Measurements from ENCODE around the gene ACER2.

Gene ACER2

DNA sequence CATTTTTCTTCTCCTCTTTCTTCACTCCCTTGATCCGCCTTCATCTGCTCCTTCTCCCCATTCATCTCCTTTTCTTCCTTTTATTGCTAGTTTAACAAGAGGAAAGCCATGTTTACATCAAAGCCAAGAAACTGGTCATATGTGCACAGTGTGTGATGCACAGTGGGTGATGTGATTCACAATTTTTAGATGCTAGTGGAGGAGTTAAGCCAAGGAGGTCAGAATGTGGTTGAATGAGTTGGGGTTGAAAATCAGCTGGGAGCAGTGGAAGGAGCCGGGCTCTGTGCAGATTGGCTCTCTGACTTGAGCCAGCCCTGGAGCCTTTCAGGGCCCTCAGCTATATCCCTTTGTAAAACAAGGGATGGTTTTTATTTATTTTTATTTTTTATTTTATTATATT is 7.3 kb downstream of the ACER2 start:
- TF ChIP-seq SUZ12 (IDR thresholded peaks at IDR 0.05; ENCODE audit: extremely low read depth, insufficient read depth, insufficient read length) (no peak), YY1 (IDR thresholded peaks at IDR 0.05; ENCODE audit: insufficient read depth, insufficient read length) (no peak), ZNF274 (IDR thresholded peaks at IDR 0.05; ENCODE audit: low read depth, low read length) (no peak)
- H3K9me3 ChIP-seq (ENCODE audit: insufficient read depth, low read length), result no peaks in the 10 kb centered on the region

DNA sequence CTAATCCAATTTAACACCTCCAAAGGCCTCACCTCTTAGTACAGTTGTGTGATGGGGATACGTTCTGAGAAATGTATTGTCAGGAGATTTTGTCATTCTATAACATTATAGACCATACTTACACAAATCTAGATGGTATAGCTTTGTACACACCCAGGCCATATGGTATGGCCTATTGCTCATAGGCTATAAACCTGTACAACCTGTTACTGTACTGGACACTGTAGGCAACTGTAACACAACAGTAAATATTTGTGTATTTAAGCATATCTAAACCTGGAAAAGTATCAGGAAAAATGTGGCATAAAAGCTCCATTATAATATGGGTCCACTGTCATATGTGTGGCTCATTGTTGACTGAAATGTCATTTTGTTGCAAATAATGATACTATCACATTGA is 12.1 kb downstream of the ACER2 start:
- Histone ChIP-seq H3K4me1 (ENCODE audit: insufficient read depth, insufficient read length) (no peaks in the 10 kb centered on the region), H3K9ac (ENCODE audit: insufficient read length, low read depth) (no peak overlapping the region), H3K27me3 (ENCODE audit: insufficient read depth, insufficient read length) (no peaks in the 10 kb centered on the region), H3K36me3 (ENCODE audit: insufficient read depth, insufficient read length, low read length) (peaks cover 3% of the 10 kb centered on the region), H3K4me3 (ENCODE audit: insufficient read length, low read depth) (no peak overlapping the region), H3K9me3 (ENCODE audit: insufficient read depth, low read length) (no peaks in the 10 kb centered on the region)
- no peak for TF ChIP-seq ZNF274 (IDR thresholded peaks at IDR 0.05; ENCODE audit: low read depth, low read length)
- no peak for TF ChIP-seq SUZ12 (IDR thresholded peaks at IDR 0.05; ENCODE audit: extremely low read depth, insufficient read depth, insufficient read length)
- no peak for TF ChIP-seq YY1 (IDR thresholded peaks at IDR 0.05; ENCODE audit: insufficient read depth, insufficient read length)
- DNase-seq (ENCODE audit: low read depth, low spot score), result no peak

More for the DNA sequence above, 7.3 kb downstream of the ACER2 start:
- Histone ChIP-seq H3K9ac (ENCODE audit: insufficient read length, low read depth) (no peak overlapping the region), H3K4me3 (ENCODE audit: insufficient read length, low read depth) (no peak overlapping the region), H3K36me3 (ENCODE audit: insufficient read depth, insufficient read length, low read length) (no peaks in the 10 kb centered on the region), H3K4me1 (ENCODE audit: insufficient read depth, insufficient read length) (no peaks in the 10 kb centered on the region), H3K27me3 (ENCODE audit: insufficient read depth, insufficient read length) (no peaks in the 10 kb centered on the region)
- DNase-seq (ENCODE audit: low read depth, low spot score), result no peak

DNA sequence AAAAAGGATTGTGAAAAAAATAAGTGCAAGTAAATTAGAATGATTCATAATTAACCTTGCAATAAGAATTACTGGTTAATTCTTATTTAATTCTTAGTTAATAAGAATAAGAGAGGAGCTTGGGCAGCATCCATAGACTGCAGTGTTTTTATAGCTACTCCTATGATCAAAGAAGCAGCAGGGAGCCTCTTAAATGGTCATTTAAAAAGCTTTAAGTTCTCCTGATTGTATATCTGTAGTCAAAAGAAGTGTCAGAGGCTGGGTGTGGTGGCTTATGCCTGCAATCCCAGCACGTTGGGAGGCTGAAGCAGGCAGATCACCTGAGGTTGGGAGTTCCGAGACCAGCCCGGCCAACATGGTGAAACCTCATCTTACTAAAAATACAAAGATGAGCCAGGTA is 14.4 kb downstream of the ACER2 start:
- no peak for DNase-seq (ENCODE audit: low read depth, low spot score)
- H3K9me3 ChIP-seq (ENCODE audit: insufficient read depth, low read length), result no peaks in the 10 kb centered on the region
- TF ChIP-seq ZNF274 (IDR thresholded peaks at IDR 0.05; ENCODE audit: low read depth, low read length) (no peak), SUZ12 (IDR thresholded peaks at IDR 0.05; ENCODE audit: extremely low read depth, insufficient read depth, insufficient read length) (no peak), YY1 (IDR thresholded peaks at IDR 0.05; ENCODE audit: insufficient read depth, insufficient read length) (no peak)
- no peaks in the 10 kb centered on the region for H3K27me3 ChIP-seq (ENCODE audit: insufficient read depth, insufficient read length)
- no peaks in the 10 kb centered on the region for H3K4me1 ChIP-seq (ENCODE audit: insufficient read depth, insufficient read length)
- peaks cover 3% of the 10 kb centered on the region for H3K36me3 ChIP-seq (ENCODE audit: insufficient read depth, insufficient read length, low read length)
- no peak overlapping the region for H3K4me3 ChIP-seq (ENCODE audit: insufficient read length, low read depth)
- H3K9ac ChIP-seq (ENCODE audit: insufficient read length, low read depth), result no peak overlapping the region

DNA sequence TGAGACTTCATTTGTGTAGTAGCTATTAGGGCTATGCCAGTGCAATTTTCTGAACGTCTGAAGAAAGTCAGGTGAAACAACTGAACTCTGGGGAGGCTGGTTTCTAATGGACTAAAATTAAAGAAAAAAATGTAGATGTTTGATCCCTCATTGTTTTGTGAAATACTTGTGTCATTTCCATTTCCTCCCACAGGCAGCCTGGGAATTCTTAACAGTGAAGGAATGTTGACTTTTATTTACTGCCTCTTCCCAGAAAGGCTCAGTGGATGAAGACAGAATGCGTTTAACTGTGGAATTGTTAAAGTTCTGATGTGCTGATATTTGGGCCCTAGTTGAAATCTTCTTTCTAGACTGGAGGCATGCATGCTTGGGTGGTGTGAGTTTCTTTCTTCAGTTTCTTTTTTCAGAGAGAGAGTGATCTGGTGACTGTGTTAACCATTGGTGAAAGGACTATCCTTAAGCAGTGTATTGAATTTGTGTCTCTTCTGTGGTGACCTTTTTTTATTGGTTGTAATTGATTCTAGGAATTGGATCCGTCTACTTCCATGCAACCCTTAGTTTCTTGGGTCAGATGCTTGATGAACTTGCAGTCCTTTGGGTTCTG is 15.5 kb downstream of the ACER2 start:
- no peaks in the 10 kb centered on the region for H3K9me3 ChIP-seq (ENCODE audit: insufficient read depth, low read length)
- TF ChIP-seq SUZ12 (IDR thresholded peaks at IDR 0.05; ENCODE audit: extremely low read depth, insufficient read depth, insufficient read length) (no peak), ZNF274 (IDR thresholded peaks at IDR 0.05; ENCODE audit: low read depth, low read length) (no peak), YY1 (IDR thresholded peaks at IDR 0.05; ENCODE audit: insufficient read depth, insufficient read length) (no peak)
- no peaks in the 10 kb centered on the region for H3K4me1 ChIP-seq (ENCODE audit: insufficient read depth, insufficient read length)
- peaks cover 3% of the 10 kb centered on the region for H3K36me3 ChIP-seq (ENCODE audit: insufficient read depth, insufficient read length, low read length)
- no peak overlapping the region for H3K9ac ChIP-seq (ENCODE audit: insufficient read length, low read depth)
- no peak overlapping the region for H3K4me3 ChIP-seq (ENCODE audit: insufficient read length, low read depth)
- no peaks in the 10 kb centered on the region for H3K27me3 ChIP-seq (ENCODE audit: insufficient read depth, insufficient read length)
- DNase-seq (ENCODE audit: low read depth, low spot score), result no peak

DNA sequence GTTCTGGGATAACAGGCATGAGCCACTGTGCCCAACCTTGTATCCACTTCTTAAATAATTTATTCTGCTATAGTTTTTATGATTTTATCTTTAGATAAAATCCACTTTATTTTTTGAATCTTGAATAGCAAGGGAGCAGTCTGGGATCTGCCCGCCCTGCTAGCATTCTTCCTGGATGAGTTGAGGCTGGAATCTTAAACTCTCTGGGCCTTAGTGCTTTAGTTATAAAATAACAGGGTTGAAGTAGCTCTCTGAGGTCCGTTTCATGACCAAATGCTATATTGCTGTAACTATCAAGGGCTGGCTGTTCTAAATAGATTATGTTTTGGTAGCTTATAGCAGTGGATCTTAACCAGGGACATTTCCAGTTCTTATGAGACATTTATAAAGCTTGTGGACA is 20.8 kb downstream of the ACER2 start:
- H3K27me3 ChIP-seq (ENCODE audit: insufficient read depth, insufficient read length), result no peaks in the 10 kb centered on the region
- no peak for DNase-seq (ENCODE audit: low read depth, low spot score)
- no peak for TF ChIP-seq YY1 (IDR thresholded peaks at IDR 0.05; ENCODE audit: insufficient read depth, insufficient read length)
- no peak for TF ChIP-seq SUZ12 (IDR thresholded peaks at IDR 0.05; ENCODE audit: extremely low read depth, insufficient read depth, insufficient read length)
- no peak for TF ChIP-seq ZNF274 (IDR thresholded peaks at IDR 0.05; ENCODE audit: low read depth, low read length)
- no peak overlapping the region for H3K4me3 ChIP-seq (ENCODE audit: insufficient read length, low read depth)
- H3K4me1 ChIP-seq (ENCODE audit: insufficient read depth, insufficient read length), result no peaks in the 10 kb centered on the region
- H3K9me3 ChIP-seq (ENCODE audit: insufficient read depth, low read length), result peaks cover 7% of the 10 kb centered on the region; the same call in 1 of the 2 replicates
- H3K9ac ChIP-seq (ENCODE audit: insufficient read length, low read depth), result no peak overlapping the region
- peaks cover 13% of the 10 kb centered on the region for H3K36me3 ChIP-seq (ENCODE audit: insufficient read depth, insufficient read length, low read length)

DNA sequence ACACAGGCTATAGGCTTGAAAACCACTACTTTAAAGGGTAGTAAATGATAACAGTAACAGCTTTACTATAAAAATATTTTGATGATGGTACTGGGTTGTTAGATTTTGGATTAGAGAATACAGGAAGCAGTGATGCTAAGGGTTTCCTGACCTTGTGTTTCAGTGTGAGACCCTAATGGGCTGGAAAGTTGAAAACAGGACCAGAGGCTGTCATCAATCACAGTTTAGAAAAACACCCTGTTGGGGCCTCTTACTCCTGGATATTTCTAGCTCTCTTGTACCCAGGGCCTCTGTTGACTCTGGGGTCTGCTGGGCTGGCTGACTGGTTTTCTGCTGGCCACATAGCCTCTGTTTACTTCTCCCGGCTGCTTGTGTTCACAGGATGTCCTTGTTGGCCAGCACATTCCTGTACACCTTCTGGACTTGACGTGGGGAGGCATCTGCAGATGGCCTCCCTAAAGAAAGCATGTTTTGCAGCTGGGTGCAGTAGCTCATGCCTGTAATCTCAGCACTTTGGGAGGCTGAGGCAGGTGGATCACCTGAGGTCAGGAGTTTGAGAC is 21.5 kb downstream of the ACER2 start:
- H3K4me1 ChIP-seq (ENCODE audit: insufficient read depth, insufficient read length), result no peaks in the 10 kb centered on the region
- peaks cover 20% of the 10 kb centered on the region for H3K36me3 ChIP-seq (ENCODE audit: insufficient read depth, insufficient read length, low read length)
- H3K4me3 ChIP-seq (ENCODE audit: insufficient read length, low read depth), result no peak overlapping the region
- H3K27me3 ChIP-seq (ENCODE audit: insufficient read depth, insufficient read length), result no peaks in the 10 kb centered on the region
- no peak for DNase-seq (ENCODE audit: low read depth, low spot score)
- no peak overlapping the region for H3K9ac ChIP-seq (ENCODE audit: insufficient read length, low read depth)
- no peak for TF ChIP-seq ZNF274 (IDR thresholded peaks at IDR 0.05; ENCODE audit: low read depth, low read length)
- peaks cover 13% of the 10 kb centered on the region; the same call in 1 of the 2 replicates for H3K9me3 ChIP-seq (ENCODE audit: insufficient read depth, low read length)

DNA sequence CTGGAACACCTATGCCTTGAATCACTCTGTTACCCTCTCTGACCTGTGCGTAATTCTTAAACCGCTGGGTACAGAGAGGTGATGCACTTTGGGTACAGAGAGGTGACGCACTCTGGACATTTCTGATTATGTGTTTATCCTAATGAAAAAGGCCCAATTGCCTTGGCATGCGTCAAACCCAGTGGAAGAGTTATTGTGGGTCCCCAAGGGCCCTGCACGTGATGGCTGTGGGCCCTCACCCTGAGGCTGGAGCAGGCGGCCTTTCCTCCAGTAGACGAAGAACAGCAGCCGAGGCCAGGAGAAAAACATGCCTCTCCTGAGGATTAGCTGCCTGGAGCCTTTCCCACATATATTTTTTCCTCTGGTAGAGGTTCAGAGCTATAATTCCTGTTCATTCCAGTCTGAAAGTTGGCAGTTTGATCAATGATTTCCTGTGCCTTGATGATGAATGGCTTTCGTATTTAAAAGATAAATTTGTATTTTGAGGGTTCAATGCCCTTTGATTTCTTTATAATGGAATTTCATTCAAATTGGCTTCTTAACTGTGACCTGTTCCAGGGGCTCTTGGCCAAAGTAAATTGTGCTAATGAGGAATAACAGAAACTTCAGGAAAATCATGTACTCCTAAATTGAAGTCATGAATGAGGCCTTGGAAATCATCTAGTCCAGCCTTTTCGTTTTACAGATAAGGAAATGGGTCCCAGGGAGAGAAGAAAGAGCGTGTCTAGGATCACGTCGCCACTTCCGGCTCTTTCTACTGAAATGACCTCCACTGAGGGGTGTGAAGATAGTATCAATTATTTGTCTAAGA is 22.8 kb downstream of the ACER2 start:
- Histone ChIP-seq H3K9me3 (ENCODE audit: insufficient read depth, low read length) (peaks cover 13% of the 10 kb centered on the region; the same call in 1 of the 2 replicates), H3K36me3 (ENCODE audit: insufficient read depth, insufficient read length, low read length) (peaks cover 17% of the 10 kb centered on the region), H3K27me3 (ENCODE audit: insufficient read depth, insufficient read length) (no peaks in the 10 kb centered on the region), H3K4me1 (ENCODE audit: insufficient read depth, insufficient read length) (no peaks in the 10 kb centered on the region), H3K9ac (ENCODE audit: insufficient read length, low read depth) (no peak overlapping the region), H3K4me3 (ENCODE audit: insufficient read length, low read depth) (no peak overlapping the region)
- no peak for DNase-seq (ENCODE audit: low read depth, low spot score)
- TF ChIP-seq ZNF274 (IDR thresholded peaks at IDR 0.05; ENCODE audit: low read depth, low read length) (no peak), SUZ12 (IDR thresholded peaks at IDR 0.05; ENCODE audit: extremely low read depth, insufficient read depth, insufficient read length) (no peak), YY1 (IDR thresholded peaks at IDR 0.05; ENCODE audit: insufficient read depth, insufficient read length) (no peak)

Data from NT2/D1 (cell line).